Measurements from ENCODE around the gene CHURC1. TPM values are rescaled to one million over a fixed set of nuclear protein-coding genes. Genes with fewer than 3 reads are reported as not detected.
A peak's percentile ranks its signal among the peaks of the same experiment; 100 is the strongest.

Gene CHURC1
- total and polyA plus RNA-seq, 2 donors from 2014 or later = 41.0 to 70.4 TPM

GRCh38 chr14:64954491-64955240, 40.4 kb downstream of the CHURC1 start:
- H3K27me3 ChIP-seq (ENCODE audit: control insufficient read depth, insufficient read depth, low read length) = no peaks in the 10 kb centered on the region
- no peak overlapping the region for H3K9ac ChIP-seq (ENCODE audit: low read length in 3 of 3)
- intact Hi-C loops (cut with DNase I) = no loop called here
- DNase-seq = peak in 2 of 5 donors; percentile 20 to 42
- no peak for FAIRE-seq
- no peak for TF ChIP-seq CTCF (IDR thresholded peaks at IDR 0.05; ENCODE audit: borderline replicate concordance, extremely low read depth, insufficient read depth)
- H3K4me1 ChIP-seq (ENCODE audit: control insufficient read depth in 2 of 3, insufficient read depth in 2 of 3, low read depth in 1 of 3, low read length in 3 of 3) = peaks cover 0 to 14% (median 0%) of the 10 kb centered on the region in 3 donors
- no peaks in the 10 kb centered on the region for H3K9me3 ChIP-seq (ENCODE audit: control insufficient read depth in 2 of 3, insufficient read depth in 1 of 3, low read length in 3 of 3)
- H3K36me3 ChIP-seq (ENCODE audit: control insufficient read depth in 2 of 3, insufficient read depth in 3 of 3, low read length in 3 of 3) = peaks cover 0 to 7% (median 0%) of the 10 kb centered on the region in 3 donors
- peak overlapping the region in 1 of 2 donors; percentile 56 for H3K27ac ChIP-seq (ENCODE audit: low read depth in 2 of 2, low read length in 2 of 2)
- no peak overlapping the region for H3K4me3 ChIP-seq (ENCODE audit: low read length in 3 of 3)

GRCh38 chr14:64955297-64955696, 41.0 kb downstream of the CHURC1 start:
- TF ChIP-seq CTCF (IDR thresholded peaks at IDR 0.05; ENCODE audit: borderline replicate concordance, extremely low read depth, insufficient read depth) = no peak
- DNase-seq (peak in 2 of 5 donors; percentile 24 to 28), FAIRE-seq (no peak)
- Histone ChIP-seq H3K4me1 (ENCODE audit: control insufficient read depth in 2 of 3, insufficient read depth in 2 of 3, low read depth in 1 of 3, low read length in 3 of 3) (peaks cover 0 to 20% (median 0%) of the 10 kb centered on the region in 3 donors), H3K27ac (ENCODE audit: low read depth in 2 of 2, low read length in 2 of 2) (peak overlapping the region in 1 of 2 donors; percentile 14), H3K9me3 (ENCODE audit: control insufficient read depth in 2 of 3, insufficient read depth in 1 of 3, low read length in 3 of 3) (no peaks in the 10 kb centered on the region), H3K36me3 (ENCODE audit: control insufficient read depth in 2 of 3, insufficient read depth in 3 of 3, low read length in 3 of 3) (peaks cover 0 to 5% (median 0%) of the 10 kb centered on the region in 3 donors), H3K27me3 (ENCODE audit: control insufficient read depth, insufficient read depth, low read length) (no peaks in the 10 kb centered on the region), H3K4me3 (ENCODE audit: low read length in 3 of 3) (no peak overlapping the region), H3K9ac (ENCODE audit: low read length in 3 of 3) (no peak overlapping the region)
- intact Hi-C loops (cut with DNase I) = no loop called here

GRCh38 chr14:64956697-64957406, 42.6 kb downstream of the CHURC1 start:
- FAIRE-seq = no peak
- DNase-seq = peak in 2 of 5 donors; percentile 4 to 39

More at GRCh38 chr14:64956697-64957406, 42.6 kb downstream of the CHURC1 start:
- H3K9ac ChIP-seq (ENCODE audit: low read length in 3 of 3) = no peak overlapping the region
- H3K4me1 ChIP-seq (ENCODE audit: control insufficient read depth in 2 of 3, insufficient read depth in 2 of 3, low read depth in 1 of 3, low read length in 3 of 3) = peaks cover 0 to 29% (median 0%) of the 10 kb centered on the region in 3 donors
- intact Hi-C loops (cut with DNase I) = no loop called here
- TF ChIP-seq CTCF (IDR thresholded peaks at IDR 0.05; ENCODE audit: borderline replicate concordance, extremely low read depth, insufficient read depth) = no peak
- H3K4me3 ChIP-seq (ENCODE audit: low read length in 3 of 3) = no peak overlapping the region
- no peaks in the 10 kb centered on the region for H3K36me3 ChIP-seq (ENCODE audit: control insufficient read depth in 2 of 3, insufficient read depth in 3 of 3, low read length in 3 of 3)
- H3K27ac ChIP-seq (ENCODE audit: low read depth in 2 of 2, low read length in 2 of 2) = no peak overlapping the region
- no peaks in the 10 kb centered on the region for H3K27me3 ChIP-seq (ENCODE audit: control insufficient read depth, insufficient read depth, low read length)
- no peaks in the 10 kb centered on the region for H3K9me3 ChIP-seq (ENCODE audit: control insufficient read depth in 2 of 3, insufficient read depth in 1 of 3, low read length in 3 of 3)

Measured in kidney (tissue), 14 donors.